SJCRH30 (cell line): ENCODE results near the gene RAVER2. TPM values are rescaled to one million over a fixed set of nuclear protein-coding genes. Genes with fewer than 3 reads are reported as not detected.
"Not testable (repeated sequence)": the region's sequence is repeated elsewhere in the genome, so short reads cannot be mapped to it uniquely, and the experiment has no call there.

Experiments used
- DNase-seq, 2 experiments: peaks; one replicate each; pipeline ENCODE4 v3.0.0-alpha.2; 2015 to 2020
- H3K27ac ChIP-seq: fragments of 250-450 bp; sonication (Bioruptor Pico); 2 replicates; pipeline ENCODE4 v1.5.1; 2020; ENCODE audit warnings: mild to moderate bottlenecking, moderate library complexity
- H3K27me3 ChIP-seq: fragments of 250-450 bp; sonication (Bioruptor Pico); 2 replicates; pipeline ENCODE4 v1.5.1; 2020; ENCODE audit warnings: mild to moderate bottlenecking, moderate library complexity
- H3K36me3 ChIP-seq: fragments of 250-450 bp; sonication (Bioruptor Pico); 2 replicates; pipeline ENCODE4 v1.5.1; 2020; ENCODE audit warnings: mild to moderate bottlenecking, moderate library complexity
- H3K4me1 ChIP-seq: fragments of 250-450 bp; sonication (Bioruptor Pico); 2 replicates; pipeline ENCODE4 v1.5.1; 2020; ENCODE audit warnings: mild to moderate bottlenecking, moderate library complexity
- H3K4me3 ChIP-seq: fragments of 250-450 bp; sonication (Bioruptor Pico); 2 replicates; pipeline ENCODE4 v1.5.1; 2020; ENCODE audit warnings: mild to moderate bottlenecking, moderate library complexity
- H3K9me3 ChIP-seq: fragments of 250-450 bp; sonication (Bioruptor Pico); replicated peaks from 2 replicates; pipeline ENCODE4 v1.5.1; 2020; ENCODE audit warnings: mild to moderate bottlenecking, moderate library complexity
- total RNA-seq: library from RNA; depleted of rRNA; stranded (reverse); fragments of >200 nt; shearing (Covaris generic); gene quantifications from 2 replicates; pipeline ENCODE4 v1.2.3, GENCODE V29; 2014

RAVER2 gene
- total RNA-seq, 1 experiment from 2014 or later: 29.1 TPM

DNA sequence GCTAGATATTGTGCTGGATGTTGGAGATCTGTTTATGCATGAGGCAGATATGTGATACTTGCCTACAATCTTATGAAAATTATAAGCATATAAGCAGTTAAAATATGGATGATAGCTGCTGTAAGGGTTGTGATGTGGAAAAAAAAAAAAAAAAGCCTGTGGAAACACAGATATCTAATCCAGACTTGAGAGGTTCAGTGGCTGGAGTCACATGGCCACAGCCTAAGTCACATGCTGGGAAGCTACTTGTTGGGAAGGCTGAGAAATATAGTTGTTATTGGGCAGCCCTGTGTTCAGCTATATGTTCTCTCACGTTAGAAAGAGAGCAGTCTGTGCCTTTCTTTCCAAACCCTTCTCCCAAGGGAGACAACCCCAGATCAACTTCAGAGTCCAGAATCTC lies 15.1 kb downstream of the RAVER2 start:
- Histone ChIP-seq H3K4me3 (no peak overlapping the region), H3K27me3 (no peaks in the 10 kb centered on the region), H3K4me1 (no peaks in the 10 kb centered on the region), H3K9me3 (no peaks in the 10 kb centered on the region), H3K27ac (no peak overlapping the region), H3K36me3 (no peaks in the 10 kb centered on the region)
- DNase-seq: no peak

DNA sequence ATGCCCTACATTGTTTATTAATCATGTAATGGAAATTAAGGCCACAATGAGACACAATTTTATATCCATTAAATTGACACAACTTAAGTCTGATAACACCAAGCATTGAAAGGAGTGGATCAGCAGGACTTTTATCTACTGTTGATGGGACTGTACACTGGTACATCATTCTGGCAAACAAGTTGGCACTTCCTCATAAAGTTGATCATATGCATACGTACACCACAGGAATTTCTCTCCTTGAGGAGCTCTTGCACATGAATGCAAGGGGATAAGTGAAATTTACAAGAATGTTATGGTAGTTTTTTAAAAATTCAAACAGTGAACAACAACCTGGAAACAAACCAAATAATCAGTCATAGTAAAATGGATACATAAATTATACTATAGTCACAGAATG lies 20.1 kb downstream of the RAVER2 start:
- no peak for DNase-seq
- H3K4me1 ChIP-seq: no peaks in the 10 kb centered on the region
- H3K36me3 ChIP-seq: peaks cover 1% of the 10 kb centered on the region; the same call in 1 of the 2 replicates

DNA sequence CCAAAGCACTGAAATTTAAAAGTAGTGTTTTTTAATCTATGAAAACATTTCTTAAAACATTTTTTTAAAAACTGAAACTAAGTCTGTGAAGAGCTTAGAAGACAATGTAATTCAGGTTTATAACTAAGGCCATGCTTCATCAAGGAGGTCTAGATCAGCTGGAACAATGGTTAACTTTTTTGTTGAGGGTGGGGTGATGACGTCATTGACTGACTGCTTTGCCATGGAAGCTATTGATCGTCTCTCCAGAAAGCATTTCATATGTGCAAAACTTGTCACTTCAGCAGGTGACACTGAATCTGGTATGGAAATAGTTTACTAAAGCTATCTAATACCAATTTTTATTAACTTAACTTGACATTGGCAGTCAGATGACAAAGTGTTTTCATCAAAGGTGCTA lies 21.0 kb downstream of the RAVER2 start:
- H3K4me3 ChIP-seq: no peak overlapping the region
- H3K36me3 ChIP-seq: peaks cover 8% of the 10 kb centered on the region
- DNase-seq: no peak
- H3K4me1 ChIP-seq: no peaks in the 10 kb centered on the region
- H3K27me3 ChIP-seq: no peaks in the 10 kb centered on the region
- peaks cover 6% of the 10 kb centered on the region; the same call in 1 of the 2 replicates for H3K9me3 ChIP-seq
- no peak overlapping the region for H3K27ac ChIP-seq

More for the DNA sequence above, 20.1 kb downstream of the RAVER2 start:
- H3K4me3 ChIP-seq: no peak overlapping the region
- no peaks in the 10 kb centered on the region for H3K9me3 ChIP-seq
- H3K27me3 ChIP-seq: no peaks in the 10 kb centered on the region
- no peak overlapping the region for H3K27ac ChIP-seq

DNA sequence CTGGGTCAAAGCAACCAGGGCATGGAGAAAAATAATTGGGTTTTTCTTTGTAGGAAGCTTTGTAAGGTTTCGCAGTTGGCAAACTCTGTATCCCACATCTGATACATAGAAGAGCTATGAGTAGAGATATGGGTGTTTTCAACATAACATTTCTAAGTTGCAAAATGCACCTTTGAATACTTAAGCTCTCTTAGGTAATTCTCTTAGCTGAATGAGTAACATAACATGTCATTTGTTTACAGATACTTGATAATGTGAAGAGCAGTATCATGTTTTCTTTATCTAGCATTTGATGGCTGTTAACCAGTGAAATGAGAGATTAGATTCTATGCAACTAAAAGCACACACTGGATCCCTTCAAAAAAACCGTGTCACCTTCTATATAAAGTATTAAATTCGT lies 21.6 kb downstream of the RAVER2 start:
- DNase-seq: no peak
- Histone ChIP-seq H3K4me3 (no peak overlapping the region), H3K27me3 (no peaks in the 10 kb centered on the region), H3K4me1 (no peaks in the 10 kb centered on the region), H3K9me3 (peaks cover 8% of the 10 kb centered on the region; the same call in 1 of the 2 replicates), H3K36me3 (peaks cover 13% of the 10 kb centered on the region), H3K27ac (no peak overlapping the region)

DNA sequence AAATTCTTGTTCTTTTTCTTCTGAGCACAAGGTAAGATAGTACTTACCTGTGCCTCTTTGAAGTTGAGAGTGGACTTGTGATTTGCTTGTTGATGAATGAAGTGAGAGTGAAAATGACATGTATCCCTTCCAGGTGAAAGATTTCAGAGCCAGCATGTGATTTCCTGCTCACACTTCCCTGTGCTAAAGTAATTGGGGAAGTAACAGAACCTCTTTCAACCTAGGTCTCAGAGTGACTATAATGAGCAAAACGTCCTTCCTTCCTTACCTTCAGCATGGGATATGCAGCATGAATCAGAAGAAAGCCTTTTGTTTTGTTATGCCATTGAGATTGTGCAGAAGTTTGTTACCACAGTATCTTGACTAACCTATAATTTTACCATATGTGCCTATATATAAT lies 24.6 kb downstream of the RAVER2 start:
- Histone ChIP-seq H3K27ac (no peak overlapping the region), H3K27me3 (no peaks in the 10 kb centered on the region), H3K9me3 (peaks cover 8% of the 10 kb centered on the region; the same call in 1 of the 2 replicates), H3K36me3 (peaks cover 15% of the 10 kb centered on the region), H3K4me1 (no peaks in the 10 kb centered on the region), H3K4me3 (no peak overlapping the region)
- DNase-seq: no peak

DNA sequence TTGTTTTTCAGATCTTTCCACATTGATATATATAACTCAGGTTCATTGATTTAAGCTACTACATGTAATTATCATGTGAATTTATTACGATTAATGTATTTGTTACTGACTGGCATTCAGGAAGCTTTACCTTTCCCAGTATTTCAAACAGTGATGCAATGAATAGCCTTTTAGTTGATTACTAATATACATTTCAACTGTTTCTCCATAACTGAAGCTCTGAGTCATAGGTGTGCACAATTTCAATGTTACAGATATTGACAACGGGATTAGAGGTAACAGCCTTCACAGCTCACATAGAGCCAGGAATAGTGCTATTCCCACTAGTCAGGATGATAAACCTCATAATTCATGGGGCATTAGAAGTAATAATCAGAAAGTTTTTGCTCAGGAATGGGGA lies 25.1 kb downstream of the RAVER2 start:
- Histone ChIP-seq H3K27ac (no peak overlapping the region), H3K27me3 (no peaks in the 10 kb centered on the region)

DNA sequence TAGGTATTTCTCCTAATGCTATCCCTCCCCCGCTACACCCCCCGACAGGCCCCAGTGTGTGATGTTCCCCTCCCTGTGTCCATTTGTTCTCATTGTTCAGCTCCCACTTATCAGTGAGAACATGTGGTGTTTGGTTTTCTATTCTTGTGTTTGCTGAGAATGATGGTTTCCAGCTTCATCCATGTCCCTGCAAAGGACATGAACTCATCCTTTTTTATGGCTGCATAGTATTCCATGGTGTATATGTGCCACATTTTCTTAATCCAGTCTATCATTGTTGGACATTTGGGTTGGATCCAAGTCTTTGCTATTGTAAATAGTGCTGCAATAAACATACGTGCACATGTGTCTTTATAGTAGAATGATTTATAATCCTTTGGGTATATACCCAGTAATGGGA lies 28.4 kb downstream of the RAVER2 start:
- not testable (repeated sequence) for H3K4me1 ChIP-seq, DNase-seq, H3K4me3 ChIP-seq, H3K9me3 ChIP-seq, H3K27ac ChIP-seq, H3K27me3 ChIP-seq
- peaks cover 20% of the 10 kb centered on the region for H3K36me3 ChIP-seq

More for the DNA sequence above, 25.1 kb downstream of the RAVER2 start:
- Histone ChIP-seq H3K4me1 (no peaks in the 10 kb centered on the region), H3K9me3 (peaks cover 8% of the 10 kb centered on the region; the same call in 1 of the 2 replicates), H3K4me3 (no peak overlapping the region), H3K36me3 (peaks cover 15% of the 10 kb centered on the region)
- DNase-seq: no peak

DNA sequence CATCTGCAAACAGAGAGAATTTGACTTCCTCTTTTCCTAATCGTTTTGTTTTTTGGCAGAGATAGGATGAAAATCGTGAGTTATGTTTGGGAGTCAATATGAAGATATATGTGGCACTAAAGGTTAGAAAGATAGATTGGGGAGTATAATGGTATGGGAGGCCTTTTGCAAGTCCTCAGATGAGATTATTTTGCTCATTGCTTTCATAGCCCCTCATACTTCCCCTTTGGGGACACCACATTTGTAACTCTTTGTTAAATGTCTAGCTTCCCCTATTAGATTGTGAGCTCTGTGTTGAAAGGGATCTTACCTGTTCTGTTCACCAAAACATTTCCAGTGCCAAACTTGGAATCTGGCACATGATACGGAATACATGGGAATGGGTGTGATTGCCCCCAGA lies 30.2 kb downstream of the RAVER2 start:
- no peaks in the 10 kb centered on the region for H3K27me3 ChIP-seq
- H3K4me1 ChIP-seq: no peaks in the 10 kb centered on the region

DNA sequence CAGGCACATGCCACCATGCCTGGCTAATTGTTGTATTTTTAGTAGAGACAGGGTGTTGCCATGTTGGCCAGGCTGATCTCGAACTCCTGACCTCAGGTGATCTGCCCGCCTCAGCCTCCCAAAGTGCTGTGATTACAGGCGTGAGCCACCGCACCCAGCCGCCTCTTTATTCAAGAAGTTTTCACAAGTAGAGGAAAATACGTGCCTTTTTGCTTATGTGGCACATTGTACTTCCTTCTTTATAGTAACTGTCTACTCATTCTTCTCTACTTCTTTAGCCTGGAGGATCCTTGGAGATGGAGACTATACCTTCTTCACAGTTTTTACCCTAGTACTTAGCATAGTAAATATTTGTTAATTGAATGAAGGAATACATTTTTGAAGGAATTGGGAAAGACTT lies 37.2 kb downstream of the RAVER2 start:
- not testable (repeated sequence) for H3K4me1 ChIP-seq, H3K4me3 ChIP-seq, H3K27me3 ChIP-seq, DNase-seq, H3K9me3 ChIP-seq, H3K27ac ChIP-seq
- H3K36me3 ChIP-seq: peaks cover 21% of the 10 kb centered on the region

More for the DNA sequence above, 30.2 kb downstream of the RAVER2 start:
- Histone ChIP-seq H3K4me3 (no peak overlapping the region), H3K27ac (no peak overlapping the region), H3K9me3 (peaks cover 8% of the 10 kb centered on the region; the same call in 1 of the 2 replicates), H3K36me3 (peaks cover 19% of the 10 kb centered on the region)
- DNase-seq: no peak

DNA sequence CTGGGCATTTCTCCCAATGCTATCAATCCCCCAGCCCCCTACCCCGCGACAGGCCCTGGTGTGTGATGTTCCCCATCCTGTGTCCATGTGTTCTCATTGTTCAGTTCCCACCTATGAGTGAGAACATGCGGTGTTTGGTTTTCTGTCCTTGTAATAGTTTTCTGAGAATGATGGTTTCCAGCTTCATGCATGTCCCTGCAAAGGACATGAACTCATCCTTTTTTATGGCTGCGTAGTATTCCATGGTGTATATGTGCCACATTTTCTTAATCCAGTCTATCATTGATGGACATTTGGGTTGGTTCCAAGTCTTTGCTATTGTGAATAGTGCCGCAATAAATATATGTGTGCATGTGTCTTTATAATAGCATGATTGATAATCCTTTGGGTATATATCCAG lies 38.0 kb downstream of the RAVER2 start:
- H3K9me3 ChIP-seq, H3K4me3 ChIP-seq, DNase-seq, H3K27ac ChIP-seq, H3K27me3 ChIP-seq, H3K4me1 ChIP-seq: not testable (repeated sequence)
- peaks cover 20% of the 10 kb centered on the region for H3K36me3 ChIP-seq

DNA sequence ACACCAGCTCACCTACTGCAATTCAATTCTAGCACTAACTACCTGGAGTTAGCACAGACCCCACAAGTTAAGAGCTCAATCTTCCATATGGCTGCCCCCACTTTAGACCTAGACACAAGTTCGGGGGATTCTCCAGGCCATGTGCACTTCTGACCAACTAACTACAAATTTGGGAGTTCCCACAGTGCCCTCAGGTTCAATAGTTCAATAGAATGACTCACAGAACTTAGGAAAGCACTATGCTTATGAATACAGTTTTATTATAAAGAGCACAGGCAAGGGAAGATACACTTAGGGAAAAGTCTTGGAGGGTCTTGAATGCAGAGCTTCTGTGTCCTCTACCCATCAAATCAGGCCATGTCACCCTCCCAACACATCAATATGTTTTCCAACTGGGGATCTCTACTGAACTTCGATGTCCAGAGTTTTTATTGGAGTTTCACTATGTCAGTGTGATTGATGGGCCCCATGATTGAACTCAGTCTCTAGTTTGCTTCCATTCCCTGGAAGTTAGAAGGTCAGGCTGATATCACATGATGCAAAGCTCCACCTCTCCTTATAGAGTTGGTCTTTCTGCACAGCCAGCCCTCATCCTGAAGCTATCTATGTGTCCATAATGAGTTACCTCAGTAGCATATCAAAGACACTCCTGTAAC lies 46.1 kb downstream of the RAVER2 start:
- Histone ChIP-seq H3K27ac (no peak overlapping the region), H3K9me3 (peaks cover 12% of the 10 kb centered on the region; the same call in 1 of the 2 replicates), H3K4me1 (no peaks in the 10 kb centered on the region), H3K27me3 (no peaks in the 10 kb centered on the region), H3K36me3 (peaks cover 21% of the 10 kb centered on the region), H3K4me3 (no peak overlapping the region)
- peak in 1 of 2 experiments; percentile 3 for DNase-seq

DNA sequence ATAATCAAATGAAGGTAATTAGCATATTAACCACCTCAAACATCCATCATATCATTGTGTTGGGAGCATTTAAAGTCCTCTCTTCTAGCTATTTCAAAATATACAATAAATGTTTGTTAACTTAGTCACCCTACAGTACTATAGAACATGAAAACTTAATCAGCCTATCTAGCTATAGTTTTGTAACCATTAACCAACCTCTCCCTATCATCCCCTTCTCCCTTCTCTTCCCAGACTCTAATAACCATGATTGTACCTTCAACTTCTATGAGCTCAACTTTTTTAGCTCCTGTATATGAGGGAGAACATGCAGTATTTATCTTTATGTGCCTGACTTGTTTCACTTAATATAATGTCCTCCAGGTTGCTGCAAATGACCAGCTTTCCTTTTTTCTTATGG lies 54.0 kb downstream of the RAVER2 start:
- Histone ChIP-seq H3K4me3 (no peak overlapping the region), H3K27me3 (no peaks in the 10 kb centered on the region), H3K36me3 (no peaks in the 10 kb centered on the region), H3K9me3 (no peaks in the 10 kb centered on the region), H3K27ac (no peak overlapping the region), H3K4me1 (no peaks in the 10 kb centered on the region)
- no peak for DNase-seq

DNA sequence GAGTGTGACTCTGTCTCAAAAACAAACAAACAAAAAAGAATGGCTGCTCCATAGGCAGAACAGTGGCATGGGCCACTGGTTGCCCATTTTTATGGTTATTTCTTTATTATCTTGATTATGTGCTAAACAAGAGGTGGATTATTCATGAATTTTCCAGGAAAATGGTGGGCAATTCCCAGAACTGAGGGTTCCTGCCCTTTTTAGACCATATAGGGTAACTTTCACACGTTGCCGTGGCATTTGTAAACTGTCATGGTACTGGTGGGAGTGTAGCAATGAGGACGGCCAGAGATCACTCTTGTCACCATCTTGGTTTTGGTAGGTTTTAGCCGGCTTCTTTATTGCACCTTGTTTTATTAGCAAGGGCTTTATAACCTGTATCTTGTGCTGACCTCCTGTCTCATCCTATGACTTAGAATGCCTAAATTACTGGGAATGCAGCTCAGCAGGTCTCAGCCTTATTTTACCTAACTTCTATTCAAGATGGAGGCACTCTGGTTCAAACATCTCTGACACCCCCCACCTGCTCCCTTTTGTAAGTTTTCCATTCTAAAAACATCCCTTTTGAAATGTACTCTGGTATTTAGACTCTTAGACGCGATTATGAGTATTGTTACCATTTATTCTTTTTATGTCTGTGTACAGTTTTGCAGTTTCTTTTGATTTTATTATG lies 57.1 kb downstream of the RAVER2 start:
- no peaks in the 10 kb centered on the region for H3K27me3 ChIP-seq
- no peak overlapping the region for H3K27ac ChIP-seq
- no peaks in the 10 kb centered on the region for H3K4me1 ChIP-seq
- no peak for DNase-seq
- H3K9me3 ChIP-seq: no peaks in the 10 kb centered on the region
- H3K4me3 ChIP-seq: no peak overlapping the region
- H3K36me3 ChIP-seq: no peaks in the 10 kb centered on the region

DNA sequence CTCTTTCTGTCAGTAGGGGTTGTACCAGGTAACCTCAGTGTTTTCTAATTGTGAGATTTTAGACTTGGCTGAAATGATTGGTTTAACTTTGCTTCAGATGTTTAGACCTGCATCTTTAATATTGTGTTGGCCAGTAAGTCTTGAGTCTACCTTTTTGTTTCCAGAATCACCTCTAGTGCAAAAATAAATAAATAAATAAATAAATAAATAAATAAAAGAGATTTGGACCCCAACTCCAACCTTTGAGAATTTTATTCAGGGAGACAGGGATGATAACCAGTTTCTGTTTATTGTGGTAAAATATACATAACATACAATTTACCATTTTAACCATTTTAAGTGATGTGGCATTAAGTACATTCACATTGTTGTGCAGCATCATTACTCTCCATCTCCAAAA lies 64.4 kb downstream of the RAVER2 start:
- Histone ChIP-seq H3K27ac (no peak overlapping the region), H3K4me1 (no peaks in the 10 kb centered on the region; the same call in 1 of the 2 replicates), H3K27me3 (no peaks in the 10 kb centered on the region), H3K36me3 (peaks cover 3% of the 10 kb centered on the region; the same call in 1 of the 2 replicates), H3K9me3 (no peaks in the 10 kb centered on the region), H3K4me3 (no peak overlapping the region)
- no peak for DNase-seq

DNA sequence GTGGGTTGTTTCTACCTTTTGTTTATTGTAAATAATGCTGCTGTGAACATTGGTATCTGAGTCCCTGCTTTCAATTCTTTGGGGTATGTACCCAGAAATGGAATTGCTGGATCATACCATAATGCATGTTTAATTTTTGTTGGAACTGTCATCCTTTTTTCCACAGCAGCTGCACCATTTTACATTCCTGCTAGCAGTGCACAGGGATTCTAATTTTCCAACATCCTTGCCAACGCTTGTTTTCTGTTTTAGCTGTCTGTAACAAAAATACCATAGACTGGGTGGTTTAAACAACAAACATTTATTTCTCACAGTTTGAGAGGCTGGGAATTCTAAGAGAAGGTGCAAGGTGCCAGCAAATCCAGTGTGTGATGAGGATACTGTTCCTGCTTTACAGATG lies 65.1 kb downstream of the RAVER2 start:
- H3K27me3 ChIP-seq: no peaks in the 10 kb centered on the region

More for the DNA sequence above, 65.1 kb downstream of the RAVER2 start:
- Histone ChIP-seq H3K4me1 (no peaks in the 10 kb centered on the region; the same call in 1 of the 2 replicates), H3K4me3 (no peak overlapping the region), H3K36me3 (peaks cover 3% of the 10 kb centered on the region; the same call in 1 of the 2 replicates), H3K27ac (no peak overlapping the region), H3K9me3 (no peaks in the 10 kb centered on the region)
- DNase-seq: no peak
